Stimulated activated naive B cell treated with anti-CD40 and anti-IgM and Interleukin-4, amounts not matched to agents 10 μg/mL and 1 μg/mL and 100 μg/mL, for 72 hours (primary cell): Measurements from ENCODE around the gene TXNDC2.

ENCODE experiments used
- ATAC-seq, 2 donors: fragments of 150-1000 bp; cut with Tn5 transposase; replicated peaks; 2 replicates each; pipeline ENCODE4 v1.10.0; 2021; ENCODE audit warnings: moderate library complexity in 1 of 2
- DNase-seq: peaks from one replicate; pipeline ENCODE4 v3.0.0; 2021
- H3K27ac Mint-ChIP-seq: one replicate; pipeline ENCODE4 v1.8.0; 2022; ENCODE audit warnings: mild to moderate bottlenecking, mixed read lengths
- H3K27me3 Mint-ChIP-seq, 2 donors: one replicate each; pipeline ENCODE4 v1.8.0; 2022; ENCODE audit warnings: mixed read lengths in 2 of 2
- H3K36me3 Mint-ChIP-seq, 2 donors: one replicate each; pipeline ENCODE4 v1.8.0; 2022; ENCODE audit warnings: mixed read lengths in 2 of 2, mild to moderate bottlenecking in 1 of 2
- H3K4me1 Mint-ChIP-seq, 2 donors: one replicate each; pipeline ENCODE4 v1.8.0; 2022; ENCODE audit warnings: mixed read lengths in 2 of 2, mild to moderate bottlenecking in 1 of 2
- H3K4me3 Mint-ChIP-seq, 2 donors: one replicate each; pipeline ENCODE4 v1.8.0; 2022; ENCODE audit warnings: mild to moderate bottlenecking in 2 of 2, mixed read lengths in 2 of 2, moderate library complexity in 1 of 2
- H3K9me3 Mint-ChIP-seq, 2 donors: one replicate each; pipeline ENCODE4 v1.8.0; 2022; ENCODE audit warnings: mixed read lengths in 2 of 2, mild to moderate bottlenecking in 1 of 2

Gene TXNDC2

DNA sequence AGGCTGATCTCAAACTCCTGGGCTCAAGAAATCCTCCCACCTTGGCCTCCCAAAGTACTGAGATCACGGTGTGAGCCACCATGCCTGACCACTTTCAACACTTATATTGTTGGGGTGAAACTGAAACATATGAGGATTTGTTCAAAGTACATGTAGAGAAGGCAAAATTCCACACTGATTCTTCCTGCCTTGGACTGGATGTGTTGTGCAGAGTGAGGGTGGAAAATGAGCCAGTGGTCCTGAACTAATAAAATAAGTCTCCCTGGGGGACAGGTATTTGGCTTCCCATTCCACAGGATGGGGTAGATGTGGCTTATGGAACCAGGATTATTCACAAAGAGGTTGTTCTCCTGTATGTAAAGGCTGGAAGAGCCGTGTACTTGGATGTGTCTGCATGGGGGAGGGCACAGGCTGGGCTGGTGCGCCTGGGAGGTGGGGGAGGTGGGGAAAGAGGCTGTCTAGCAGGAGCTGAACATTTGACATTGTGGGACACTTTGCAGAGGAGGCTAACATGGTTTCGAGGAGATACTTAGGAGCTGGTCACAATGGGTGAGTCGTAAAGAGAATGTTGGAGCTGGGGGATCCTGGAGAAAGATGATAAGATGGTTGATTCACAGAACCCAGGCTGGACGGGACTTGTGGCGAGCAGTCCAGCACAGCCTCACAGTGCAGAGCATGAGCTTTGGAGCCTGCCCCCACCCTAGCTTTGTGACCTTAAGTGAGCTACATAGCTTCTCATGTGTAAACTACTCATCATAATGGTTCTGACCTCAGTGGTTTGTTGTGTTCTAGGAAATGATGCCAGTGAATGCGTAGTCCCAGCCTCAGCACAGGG is at the start of gene TXNDC2:
Gene TXNDC2 (plus strand): TSS at position 804 of the 835 bp plus-strand sequence. CDS start 708 bp downstream, outside the sequence.
- no peak within 1 kb of the TSS for H3K27ac Mint-ChIP-seq
- no peak for ATAC-seq

DNA sequence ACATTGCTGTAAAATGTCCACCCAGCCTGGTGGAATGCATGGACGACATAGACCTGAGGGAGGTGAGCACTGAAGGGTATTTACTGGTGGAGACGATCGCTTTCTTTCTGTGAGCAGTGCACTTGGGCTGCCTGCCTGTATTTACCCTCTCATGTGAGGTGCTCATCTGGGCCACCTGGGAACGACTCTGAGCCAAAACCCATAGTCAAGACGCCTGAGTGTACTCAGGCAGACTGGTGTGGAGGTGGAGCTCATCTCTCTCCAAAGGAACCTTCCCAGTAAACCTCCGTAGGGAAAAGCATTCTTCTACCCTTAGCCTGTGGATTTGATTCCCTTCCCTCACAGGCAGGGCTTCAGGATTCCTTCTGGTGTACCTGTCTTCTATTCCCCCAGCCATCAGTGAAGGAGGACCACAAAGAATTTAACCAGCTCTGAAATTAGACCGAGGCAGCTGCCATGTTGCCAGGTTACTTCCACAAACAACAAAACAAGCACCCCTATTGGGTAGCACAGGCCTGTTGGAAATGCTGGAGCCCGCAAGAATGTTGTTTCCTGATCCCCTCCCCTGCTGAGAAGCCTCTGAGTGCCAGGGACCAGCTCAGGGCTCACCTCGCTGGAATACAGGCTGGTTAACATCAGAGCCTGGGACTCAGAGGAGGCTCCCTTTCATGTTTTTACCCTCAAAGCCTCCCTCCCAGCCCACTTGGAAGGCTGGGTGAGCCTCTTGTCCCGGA is 47.5 kb upstream of the TXNDC2 start:
- H3K27ac Mint-ChIP-seq = no peak overlapping the region
- H3K27me3 Mint-ChIP-seq = peaks cover 9 to 10% of the 10 kb centered on the region in 2 donors
- H3K9me3 Mint-ChIP-seq = no peaks in the 10 kb centered on the region
- H3K36me3 Mint-ChIP-seq = peaks cover 7 to 17% of the 10 kb centered on the region in 2 donors
- no peak for ATAC-seq
- peaks cover 5 to 11% of the 10 kb centered on the region in 2 donors for H3K4me1 Mint-ChIP-seq
- no peak for DNase-seq
- no peak overlapping the region for H3K4me3 Mint-ChIP-seq

More for the DNA sequence above, at the start of gene TXNDC2:
- Mint-ChIP-seq H3K9me3 (no peaks in the 10 kb centered on the region), H3K27me3 (peaks cover 0 to 4% of the 10 kb centered on the region in 2 donors), H3K4me3 (no peak within 1 kb of the TSS), H3K4me1 (no peaks in the 10 kb centered on the region), H3K36me3 (no peaks in the 10 kb centered on the region)
- no peak for DNase-seq

DNA sequence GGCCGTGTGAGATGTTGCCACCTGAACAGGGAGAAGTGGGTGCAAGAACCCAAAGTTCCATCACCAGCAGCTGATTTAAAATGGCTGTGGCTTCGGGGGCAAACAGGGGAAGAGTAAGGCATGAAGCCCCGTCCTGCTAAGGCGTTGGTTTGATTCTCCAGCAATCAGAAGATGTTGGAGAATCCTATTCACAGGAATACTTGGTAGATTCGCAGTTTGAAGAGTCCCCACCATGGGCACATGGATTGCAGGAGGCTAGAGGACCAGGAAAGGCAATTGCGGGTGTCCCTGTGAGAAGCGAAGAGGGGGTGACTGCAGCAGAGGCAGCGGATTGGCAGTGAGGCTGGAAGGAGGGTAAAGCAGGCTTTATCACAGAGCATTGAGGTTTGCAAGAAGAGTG is 46.6 kb upstream of the TXNDC2 start:
- no peak for ATAC-seq
- peaks cover 8 to 14% of the 10 kb centered on the region in 2 donors for H3K36me3 Mint-ChIP-seq
- H3K4me1 Mint-ChIP-seq = peaks cover 5 to 11% of the 10 kb centered on the region in 2 donors
- no peak overlapping the region for H3K4me3 Mint-ChIP-seq
- DNase-seq = no peak
- no peak overlapping the region for H3K27ac Mint-ChIP-seq
- peaks cover 9 to 10% of the 10 kb centered on the region in 2 donors for H3K27me3 Mint-ChIP-seq
- no peaks in the 10 kb centered on the region for H3K9me3 Mint-ChIP-seq

DNA sequence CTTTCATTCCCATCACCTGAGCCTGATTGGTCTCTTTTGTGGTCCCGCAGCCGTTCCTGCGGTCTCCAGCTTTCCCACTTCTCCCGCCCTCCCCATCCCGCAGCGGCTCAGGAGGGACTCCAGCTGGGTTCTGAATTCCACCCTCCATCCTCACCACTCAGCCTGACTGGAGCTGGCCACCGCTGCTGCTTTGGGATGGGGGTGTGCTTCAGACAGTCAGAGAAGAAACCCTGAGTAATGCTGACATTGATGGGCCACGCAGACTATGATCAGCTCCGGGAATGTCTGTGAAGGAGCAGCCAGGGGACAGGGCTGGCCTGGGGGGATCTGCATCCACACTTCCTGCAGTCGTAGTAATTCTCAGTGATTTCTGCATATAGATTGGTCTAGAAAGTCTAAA is 45.9 kb upstream of the TXNDC2 start:
- Mint-ChIP-seq H3K4me1 (peaks cover 5 to 11% of the 10 kb centered on the region in 2 donors), H3K36me3 (peaks cover 8 to 14% of the 10 kb centered on the region in 2 donors)

DNA sequence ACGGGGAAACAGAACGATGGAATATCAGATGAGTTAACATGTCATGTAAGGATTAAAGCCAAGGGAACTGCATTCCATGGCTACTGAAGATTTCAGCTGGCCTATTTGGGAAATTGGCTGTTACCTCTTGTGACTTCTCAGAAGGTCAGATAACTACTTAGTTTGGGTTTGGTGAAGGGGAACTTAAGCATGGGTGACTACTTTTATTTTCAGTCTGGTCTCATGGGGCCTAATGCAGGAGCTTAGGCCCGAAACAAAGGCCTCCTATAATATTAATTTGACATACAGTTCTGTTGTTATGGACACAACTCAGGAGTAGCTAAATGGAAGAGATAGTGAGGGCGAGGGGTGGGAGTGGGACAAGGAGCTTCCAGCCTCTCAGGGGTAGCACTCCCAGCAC is 44.0 kb upstream of the TXNDC2 start:
- no peak overlapping the region for H3K4me3 Mint-ChIP-seq
- H3K27me3 Mint-ChIP-seq = peaks cover 4 to 7% of the 10 kb centered on the region in 2 donors
- no peaks in the 10 kb centered on the region for H3K9me3 Mint-ChIP-seq
- DNase-seq (no peak), ATAC-seq (peak; percentile 71 to 73)
- no peak overlapping the region for H3K27ac Mint-ChIP-seq
- H3K4me1 Mint-ChIP-seq = peaks cover 5 to 11% of the 10 kb centered on the region in 2 donors
- H3K36me3 Mint-ChIP-seq = peaks cover 7 to 10% of the 10 kb centered on the region in 2 donors

More for the DNA sequence above, 45.9 kb upstream of the TXNDC2 start:
- no peak overlapping the region for H3K4me3 Mint-ChIP-seq
- H3K27me3 Mint-ChIP-seq = peaks cover 9 to 10% of the 10 kb centered on the region in 2 donors
- DNase-seq (no peak), ATAC-seq (no peak)
- H3K27ac Mint-ChIP-seq = no peak overlapping the region
- H3K9me3 Mint-ChIP-seq = no peaks in the 10 kb centered on the region

DNA sequence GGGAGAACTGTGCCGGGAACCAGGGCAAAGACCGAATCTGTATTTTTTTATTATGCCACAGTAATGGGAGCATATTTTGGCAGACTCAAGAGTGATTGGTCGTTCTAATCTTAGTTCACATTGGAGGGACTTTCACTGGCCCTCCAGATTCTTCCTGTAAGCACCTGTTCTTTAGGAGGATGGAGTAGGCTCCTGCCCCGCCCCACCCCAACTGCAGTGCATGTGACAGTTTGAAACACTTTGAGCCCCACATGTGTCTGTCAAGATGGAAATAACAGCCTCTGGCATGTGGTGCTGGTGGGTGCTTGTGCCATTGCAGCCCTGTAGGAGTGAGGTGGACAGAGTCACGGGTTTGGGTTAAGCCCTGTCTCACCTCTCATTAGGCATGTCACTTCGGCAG is 43.3 kb upstream of the TXNDC2 start:
- ATAC-seq = no peak
- Mint-ChIP-seq H3K36me3 (peaks cover 7 to 10% of the 10 kb centered on the region in 2 donors), H3K4me1 (peaks cover 5 to 11% of the 10 kb centered on the region in 2 donors), H3K27ac (no peak overlapping the region), H3K27me3 (peaks cover 5 to 7% of the 10 kb centered on the region in 2 donors), H3K4me3 (no peak overlapping the region), H3K9me3 (no peaks in the 10 kb centered on the region)
- no peak for DNase-seq

DNA sequence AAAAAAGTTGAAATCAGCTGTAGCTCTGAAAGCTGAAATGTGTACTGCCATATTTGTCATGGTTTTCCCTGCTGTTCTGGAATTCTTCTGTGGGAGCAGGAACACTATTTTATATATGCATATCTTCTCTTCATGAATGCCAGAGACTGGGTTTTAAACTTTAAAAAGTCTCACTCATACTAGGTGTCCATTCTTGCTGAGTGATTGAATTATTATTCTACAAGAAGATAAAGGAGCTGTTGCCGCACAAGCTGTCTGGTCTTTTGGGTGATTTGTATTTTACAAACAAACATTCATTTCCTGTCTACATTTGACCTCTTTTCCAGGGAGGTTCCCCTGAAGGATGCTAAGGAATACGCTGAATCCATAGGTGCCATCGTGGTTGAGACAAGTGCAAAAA is 40.5 kb upstream of the TXNDC2 start:
- no peak overlapping the region for H3K4me3 Mint-ChIP-seq
- no peak overlapping the region for H3K27ac Mint-ChIP-seq
- H3K27me3 Mint-ChIP-seq = peaks cover 19 to 25% of the 10 kb centered on the region in 2 donors
- ATAC-seq (no peak), DNase-seq (no peak)
- peaks cover 12 to 19% of the 10 kb centered on the region in 2 donors for H3K4me1 Mint-ChIP-seq
- peaks cover 8 to 18% of the 10 kb centered on the region in 2 donors for H3K36me3 Mint-ChIP-seq
- H3K9me3 Mint-ChIP-seq = no peaks in the 10 kb centered on the region

DNA sequence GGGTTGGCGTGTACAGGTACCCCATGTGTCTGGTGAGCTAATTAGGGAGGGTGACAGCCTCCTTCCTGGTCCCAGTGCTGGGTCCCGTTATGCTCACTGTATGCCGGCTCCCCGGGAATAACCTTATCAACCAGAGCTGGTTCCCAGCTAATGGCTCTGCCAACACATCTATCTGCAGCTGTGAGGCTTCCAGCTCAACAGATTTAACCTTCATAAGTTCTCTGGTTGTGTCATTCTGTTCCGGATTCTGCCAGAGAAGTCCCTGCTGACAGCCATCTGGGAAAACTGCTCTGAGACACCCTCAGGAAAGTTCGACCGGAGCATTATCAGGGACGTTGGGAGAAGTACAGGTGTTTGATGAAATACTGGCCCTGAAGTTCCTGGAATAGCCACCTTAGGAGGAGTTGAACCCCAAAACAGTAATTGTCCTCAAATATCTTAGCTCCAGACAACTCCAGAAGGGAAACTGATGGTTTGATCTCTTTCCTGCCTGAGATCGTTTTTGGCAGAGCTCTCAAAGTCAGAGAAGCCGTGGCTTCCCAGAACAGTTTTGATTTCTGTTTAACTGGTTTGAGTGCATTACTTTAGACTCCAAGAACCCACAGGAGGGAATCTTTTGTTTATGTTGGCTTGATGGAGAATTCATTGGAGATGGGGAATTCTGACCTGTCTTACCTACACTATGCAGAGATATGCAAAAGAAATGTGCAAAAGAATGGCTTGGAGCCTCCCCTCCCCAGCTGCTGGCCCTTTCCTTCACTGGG is 39.4 kb upstream of the TXNDC2 start:
- Mint-ChIP-seq H3K36me3 (peaks cover 8 to 18% of the 10 kb centered on the region in 2 donors), H3K27ac (no peak overlapping the region), H3K27me3 (peaks cover 19 to 25% of the 10 kb centered on the region in 2 donors), H3K4me3 (no peak overlapping the region), H3K9me3 (no peaks in the 10 kb centered on the region), H3K4me1 (peaks cover 12 to 17% of the 10 kb centered on the region in 2 donors)
- ATAC-seq (no peak), DNase-seq (no peak)

DNA sequence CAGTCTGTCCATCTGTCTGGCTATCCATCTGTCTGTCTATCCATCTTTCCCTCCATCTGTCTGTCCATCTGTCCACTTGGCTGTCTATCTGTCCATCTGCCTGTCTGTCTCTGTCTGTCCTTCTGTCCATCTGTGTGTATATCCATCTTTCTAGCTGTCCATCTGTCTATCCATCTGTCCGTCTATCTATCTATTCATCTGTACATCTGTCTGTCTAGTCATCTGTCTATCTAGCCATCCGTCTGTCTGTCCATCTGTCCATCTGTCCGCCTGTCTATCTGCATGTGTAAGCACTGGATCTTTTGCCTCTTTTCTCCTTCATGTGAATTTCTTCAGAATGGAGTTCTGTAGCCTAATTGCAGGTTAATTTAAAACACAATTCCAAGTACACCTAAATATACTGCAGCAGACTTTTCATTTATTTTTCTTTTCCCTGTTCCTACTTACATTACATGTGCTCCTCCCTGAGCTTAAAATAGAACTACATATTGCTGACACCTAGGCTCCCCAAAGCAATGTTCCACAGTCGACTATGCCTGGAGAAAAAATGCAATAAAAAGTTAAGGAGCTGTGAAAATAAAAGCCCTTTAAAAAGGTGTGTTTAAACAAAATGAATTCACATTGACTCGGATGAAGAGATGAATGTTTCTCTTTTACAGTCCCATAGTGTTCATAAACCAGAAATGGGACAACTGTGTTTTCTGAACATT is 37.4 kb upstream of the TXNDC2 start:
- DNase-seq (no peak), ATAC-seq (no peak)
- H3K4me1 Mint-ChIP-seq = peaks cover 7 to 8% of the 10 kb centered on the region in 2 donors
- peaks cover 8 to 18% of the 10 kb centered on the region in 2 donors for H3K36me3 Mint-ChIP-seq
- peaks cover 19 to 25% of the 10 kb centered on the region in 2 donors for H3K27me3 Mint-ChIP-seq
- H3K9me3 Mint-ChIP-seq = no peaks in the 10 kb centered on the region
- no peak overlapping the region for H3K27ac Mint-ChIP-seq
- H3K4me3 Mint-ChIP-seq = no peak overlapping the region

DNA sequence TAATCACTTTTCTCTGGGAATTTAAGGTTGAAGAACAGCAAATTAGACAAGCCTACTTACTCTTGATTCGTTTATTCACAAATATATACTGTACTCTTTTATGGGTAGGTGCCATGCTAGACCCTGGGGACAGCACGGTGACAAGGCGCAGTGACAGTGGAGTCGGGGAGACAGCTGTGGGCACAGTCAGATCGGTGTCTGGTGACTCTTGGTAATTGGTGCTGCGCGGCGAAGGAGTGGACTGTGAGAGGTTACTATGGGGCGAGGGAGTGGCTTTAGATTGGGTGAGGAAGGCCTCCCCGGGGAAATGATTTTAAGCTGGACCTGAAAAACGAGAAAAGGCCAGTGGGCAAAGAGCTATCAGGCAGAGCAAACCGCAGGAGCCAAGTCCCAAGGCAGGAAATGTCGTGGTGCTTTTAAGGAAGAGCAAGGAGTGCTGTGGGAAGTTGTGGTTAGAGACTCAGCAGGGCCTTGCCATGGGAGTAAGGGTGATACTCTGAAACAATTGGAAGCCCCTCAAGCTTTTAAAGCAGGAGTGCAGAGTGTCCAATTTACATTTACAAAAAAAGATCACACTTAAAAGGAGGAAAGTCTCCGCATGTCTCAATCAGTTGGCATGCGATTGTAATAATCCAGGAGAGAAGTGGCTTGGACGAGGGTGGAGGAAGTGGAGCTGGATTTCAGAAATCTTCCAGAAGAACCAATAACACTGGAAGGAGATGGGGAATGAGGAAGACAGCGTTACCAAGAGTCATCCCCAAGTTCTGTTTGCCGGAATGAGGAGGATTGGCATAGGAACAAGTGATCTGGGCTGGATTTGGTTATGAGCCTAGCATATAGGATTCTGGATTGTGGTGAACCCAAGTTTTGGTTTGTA is 36.1 kb upstream of the TXNDC2 start:
- ATAC-seq (peak; percentile 75 to 76), DNase-seq (no peak)
- no peak overlapping the region for H3K4me3 Mint-ChIP-seq
- H3K27me3 Mint-ChIP-seq = peaks cover 20 to 25% of the 10 kb centered on the region in 2 donors
- H3K36me3 Mint-ChIP-seq = peaks cover 5 to 18% of the 10 kb centered on the region in 2 donors
- no peak overlapping the region for H3K27ac Mint-ChIP-seq
- peaks cover 7 to 8% of the 10 kb centered on the region in 2 donors for H3K4me1 Mint-ChIP-seq
- H3K9me3 Mint-ChIP-seq = no peaks in the 10 kb centered on the region

DNA sequence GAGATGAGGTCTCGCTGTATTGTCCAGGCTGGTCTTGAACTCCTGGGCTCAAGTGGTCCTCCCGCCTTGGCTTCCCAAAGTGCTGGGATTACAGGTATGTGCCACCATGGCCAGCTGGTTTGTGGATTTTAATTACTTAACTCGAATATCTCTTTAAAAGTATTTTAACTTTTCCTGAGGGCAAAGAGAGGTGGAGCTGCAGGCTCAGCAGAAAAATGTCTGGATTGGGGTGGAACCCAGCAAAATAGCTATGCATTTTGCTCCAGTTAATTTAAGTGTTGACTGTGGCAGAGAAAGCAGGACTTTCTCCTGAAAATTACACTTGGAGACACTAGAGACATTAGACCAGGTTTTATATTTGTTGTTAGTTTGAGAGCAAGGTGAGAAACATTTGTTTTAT is 35.5 kb upstream of the TXNDC2 start:
- Mint-ChIP-seq H3K27ac (peak overlapping the region; percentile 14), H3K27me3 (peaks cover 22 to 25% of the 10 kb centered on the region in 2 donors), H3K9me3 (no peaks in the 10 kb centered on the region), H3K4me1 (peaks cover 7 to 8% of the 10 kb centered on the region in 2 donors), H3K4me3 (no peak overlapping the region), H3K36me3 (peaks cover 5 to 18% of the 10 kb centered on the region in 2 donors)
- ATAC-seq (no peak), DNase-seq (no peak)

DNA sequence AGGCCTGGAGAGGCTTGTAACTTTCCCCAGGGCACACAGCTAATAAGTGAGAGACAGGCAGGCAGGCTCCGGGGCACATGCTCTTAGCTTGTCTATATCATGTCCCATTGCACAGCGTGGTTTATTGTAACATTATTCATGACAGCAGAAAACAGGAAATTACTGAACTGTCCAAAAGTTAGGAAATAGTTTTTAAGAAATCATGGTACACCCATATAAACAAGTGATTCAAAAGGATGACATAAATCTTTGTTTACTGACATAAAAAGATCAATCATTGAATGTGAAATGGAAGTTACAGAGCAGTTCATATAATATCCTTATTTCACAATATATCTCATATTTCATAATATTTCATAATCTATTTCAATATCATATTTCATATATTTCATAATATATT is 34.3 kb upstream of the TXNDC2 start:
- no peak for ATAC-seq
- H3K27me3 Mint-ChIP-seq = peaks cover 22 to 25% of the 10 kb centered on the region in 2 donors
- no peak overlapping the region for H3K4me3 Mint-ChIP-seq
- H3K9me3 Mint-ChIP-seq = no peaks in the 10 kb centered on the region
- peaks cover 8 to 9% of the 10 kb centered on the region in 2 donors for H3K4me1 Mint-ChIP-seq
- peaks cover 5 to 18% of the 10 kb centered on the region in 2 donors for H3K36me3 Mint-ChIP-seq
- no peak for DNase-seq
- no peak overlapping the region for H3K27ac Mint-ChIP-seq
